Activated T-cell treated with anti-CD3 and anti-CD28 coated beads, Interleukin-2, amount 50 U/mL, for 1 hour (primary cell): ENCODE data around the gene DCUN1D2.
"Not testable (repeated sequence)": the region's sequence is repeated elsewhere in the genome, so short reads cannot be mapped to it uniquely, and the experiment has no call there.

Experiments used
- DNase-seq: peaks from one replicate; pipeline ENCODE4 v3.0.0-alpha.2; 2020

Gene DCUN1D2

GRCh38 chr13:113464476-113464875 lies 26.0 kb downstream of the DCUN1D2 start:
- no peak for DNase-seq

GRCh38 chr13:113461022-113461751 lies 29.3 kb downstream of the DCUN1D2 start:
- DNase-seq, result no peak

GRCh38 chr13:113460599-113460998 lies 29.9 kb downstream of the DCUN1D2 start:
- no peak for DNase-seq

GRCh38 chr13:113460064-113460555 lies 30.4 kb downstream of the DCUN1D2 start:
- no peak for DNase-seq

- no peak for DNase-seq
Observed at GRCh38 chr13:113458253-113459065, 32.1 kb downstream of the DCUN1D2 start.

- DNase-seq, result no peak
Observed at GRCh38 chr13:113457510-113457909, 33.0 kb downstream of the DCUN1D2 start.

GRCh38 chr13:113456116-113456702 lies 34.3 kb downstream of the DCUN1D2 start:
- no peak for DNase-seq

GRCh38 chr13:113455384-113455783 lies 35.1 kb downstream of the DCUN1D2 start:
- no peak for DNase-seq

GRCh38 chr13:113454936-113455335 lies 35.6 kb downstream of the DCUN1D2 start:
- DNase-seq, result no peak

GRCh38 chr13:113452942-113453901 lies 37.3 kb downstream of the DCUN1D2 start, which contains the start of gene ADPRHL1:
TSS of gene ADPRHL1 (minus strand) at chr13:113453488. CDS start at chr13:113453437, 51 bp downstream.
- peak; percentile 4 for DNase-seq

GRCh38 chr13:113452466-113452865 lies 38.0 kb downstream of the DCUN1D2 start:
- no peak for DNase-seq

GRCh38 chr13:113451951-113452421 lies 38.5 kb downstream of the DCUN1D2 start:
- DNase-seq, result no peak

GRCh38 chr13:113450861-113451620 lies 39.5 kb downstream of the DCUN1D2 start:
- DNase-seq, result not testable (repeated sequence)

GRCh38 chr13:113450348-113450744 lies 40.2 kb downstream of the DCUN1D2 start:
- not testable (repeated sequence) for DNase-seq

GRCh38 chr13:113449693-113450347 lies 40.7 kb downstream of the DCUN1D2 start:
- DNase-seq, result no peak

GRCh38 chr13:113448885-113449692 lies 41.4 kb downstream of the DCUN1D2 start:
- DNase-seq, result peak; percentile 32

GRCh38 chr13:113448545-113448884 lies 42.0 kb downstream of the DCUN1D2 start:
- no peak for DNase-seq

GRCh38 chr13:113447596-113447995 lies 42.9 kb downstream of the DCUN1D2 start:
- DNase-seq, result no peak

GRCh38 chr13:113446488-113446854 lies 44.0 kb downstream of the DCUN1D2 start:
- no peak for DNase-seq
